Measurements from ENCODE around the gene LRRC8D. TPM values are rescaled to one million over a fixed set of nuclear protein-coding genes. Genes with fewer than 3 reads are reported as not detected.
"Not testable (repeated sequence)": the region's sequence is repeated elsewhere in the genome, so short reads cannot be mapped to it uniquely, and the experiment has no call there.

LRRC8D gene
- total RNA-seq, 1 donor from 2014 or later: 4.4 TPM

- TF ChIP-seq POLR2AphosphoS5 (IDR thresholded peaks at IDR 0.05; ENCODE audit: insufficient read depth in 1 of 2, low read depth in 1 of 2): no peak
- TF ChIP-seq, protein P1, sequence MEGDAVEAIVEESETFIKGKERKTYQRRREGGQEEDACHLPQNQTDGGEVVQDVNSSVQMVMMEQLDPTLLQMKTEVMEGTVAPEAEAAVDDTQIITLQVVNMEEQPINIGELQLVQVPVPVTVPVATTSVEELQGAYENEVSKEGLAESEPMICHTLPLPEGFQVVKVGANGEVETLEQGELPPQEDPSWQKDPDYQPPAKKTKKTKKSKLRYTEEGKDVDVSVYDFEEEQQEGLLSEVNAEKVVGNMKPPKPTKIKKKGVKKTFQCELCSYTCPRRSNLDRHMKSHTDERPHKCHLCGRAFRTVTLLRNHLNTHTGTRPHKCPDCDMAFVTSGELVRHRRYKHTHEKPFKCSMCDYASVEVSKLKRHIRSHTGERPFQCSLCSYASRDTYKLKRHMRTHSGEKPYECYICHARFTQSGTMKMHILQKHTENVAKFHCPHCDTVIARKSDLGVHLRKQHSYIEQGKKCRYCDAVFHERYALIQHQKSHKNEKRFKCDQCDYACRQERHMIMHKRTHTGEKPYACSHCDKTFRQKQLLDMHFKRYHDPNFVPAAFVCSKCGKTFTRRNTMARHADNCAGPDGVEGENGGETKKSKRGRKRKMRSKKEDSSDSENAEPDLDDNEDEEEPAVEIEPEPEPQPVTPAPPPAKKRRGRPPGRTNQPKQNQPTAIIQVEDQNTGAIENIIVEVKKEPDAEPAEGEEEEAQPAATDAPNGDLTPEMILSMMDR (IDR thresholded peaks at IDR 0.05): no peak
- no peaks in the 10 kb centered on the region for H3K9me3 ChIP-seq
- intact Hi-C loops (cut with DNase I): no loop called here
Observed at GRCh38 chr1:89781494-89782126, 39.2 kb upstream of the LRRC8D start.

GRCh38 chr1:89786628-89787214 lies 34.1 kb upstream of the LRRC8D start:
- Histone ChIP-seq H3K4me3 (no peak overlapping the region), H3K9me3 (no peaks in the 10 kb centered on the region), H3K36me3 (no peaks in the 10 kb centered on the region), H3K27ac (no peak overlapping the region), H3K27me3 (no peaks in the 10 kb centered on the region), H3K4me1 (no peaks in the 10 kb centered on the region)
- no peak for DNase-seq (ENCODE audit: extremely low spot score in 2 of 2)
- no peak for TF ChIP-seq POLR2A (IDR thresholded peaks at IDR 0.05)
- no peak for TF ChIP-seq POLR2AphosphoS5 (IDR thresholded peaks at IDR 0.05; ENCODE audit: insufficient read depth in 1 of 2, low read depth in 1 of 2)
- TF ChIP-seq, protein P1 (IDR thresholded peaks at IDR 0.05): no peak
- intact Hi-C loops (cut with DNase I): no loop called here

More at GRCh38 chr1:89781494-89782126, 39.2 kb upstream of the LRRC8D start:
- Histone ChIP-seq H3K27me3 (no peaks in the 10 kb centered on the region), H3K27ac (no peak overlapping the region), H3K36me3 (no peaks in the 10 kb centered on the region), H3K4me3 (no peak overlapping the region), H3K4me1 (no peaks in the 10 kb centered on the region)
- DNase-seq (ENCODE audit: extremely low spot score in 2 of 2): no peak

DNA sequence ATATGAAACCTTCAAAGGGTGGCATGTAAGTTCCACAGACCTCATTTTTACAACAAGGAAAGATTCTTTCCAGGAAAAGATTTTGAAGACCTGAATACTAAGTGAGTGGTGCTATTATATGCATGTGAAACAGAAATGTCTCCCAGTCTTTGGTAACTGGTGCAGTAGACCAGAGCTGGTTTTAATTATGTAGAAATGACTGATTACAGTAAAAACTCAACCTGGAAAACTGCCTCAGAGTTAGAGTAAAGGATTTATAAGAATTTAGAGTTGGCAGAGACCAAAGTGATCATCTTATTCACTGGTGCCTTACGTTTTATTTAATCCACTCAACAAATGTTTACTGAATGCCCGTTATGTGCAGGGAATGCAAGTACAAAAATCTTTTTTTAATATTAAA lies 30.2 kb upstream of the LRRC8D start:
- Histone ChIP-seq H3K4me3 (no peak overlapping the region), H3K4me1 (no peaks in the 10 kb centered on the region), H3K27ac (no peak overlapping the region), H3K9me3 (no peaks in the 10 kb centered on the region), H3K27me3 (no peaks in the 10 kb centered on the region), H3K36me3 (no peaks in the 10 kb centered on the region)
- TF ChIP-seq, protein P1 (IDR thresholded peaks at IDR 0.05): no peak
- no peak for TF ChIP-seq POLR2AphosphoS5 (IDR thresholded peaks at IDR 0.05; ENCODE audit: insufficient read depth in 1 of 2, low read depth in 1 of 2)
- TF ChIP-seq POLR2A (IDR thresholded peaks at IDR 0.05): no peak
- intact Hi-C loops (cut with DNase I): no loop called here
- DNase-seq (ENCODE audit: extremely low spot score in 2 of 2): no peak

DNA sequence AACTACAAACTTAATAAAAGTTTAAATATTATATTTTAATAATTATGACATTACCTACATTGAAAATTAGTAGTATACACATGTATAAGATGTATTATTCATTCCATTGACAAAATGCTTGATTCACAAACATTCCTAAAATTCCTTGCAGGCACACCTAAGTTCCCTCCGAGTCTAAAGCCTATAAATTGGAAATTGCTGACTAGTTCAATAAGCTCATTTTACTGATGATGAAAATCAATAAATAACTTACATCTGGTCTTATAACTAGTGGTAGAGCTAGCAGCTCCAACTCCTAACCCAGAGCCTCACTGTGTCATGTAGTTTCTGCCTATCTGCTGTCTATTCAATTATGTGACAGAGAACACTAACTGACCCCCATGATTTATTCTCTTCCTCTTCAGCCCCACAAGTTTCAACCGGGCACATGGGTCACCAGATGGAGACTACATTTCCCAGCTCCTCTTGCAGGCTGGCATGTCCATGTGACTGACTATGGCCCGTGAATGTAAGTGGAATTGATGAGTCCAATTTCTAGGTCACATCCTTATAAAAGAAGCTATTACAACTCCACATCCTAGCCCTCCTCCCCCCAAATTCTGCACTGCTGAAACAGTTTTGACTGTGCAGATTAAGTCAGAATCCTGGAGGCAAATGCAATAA lies 29.6 kb upstream of the LRRC8D start:
- Histone ChIP-seq H3K4me3 (no peak overlapping the region), H3K36me3 (no peaks in the 10 kb centered on the region), H3K27me3 (no peaks in the 10 kb centered on the region), H3K9me3 (no peaks in the 10 kb centered on the region), H3K27ac (no peak overlapping the region), H3K4me1 (no peaks in the 10 kb centered on the region)
- intact Hi-C loops (cut with DNase I): no loop called here
- no peak for TF ChIP-seq POLR2AphosphoS5 (IDR thresholded peaks at IDR 0.05; ENCODE audit: insufficient read depth in 1 of 2, low read depth in 1 of 2)
- no peak for TF ChIP-seq POLR2A (IDR thresholded peaks at IDR 0.05)
- TF ChIP-seq, protein P1 (IDR thresholded peaks at IDR 0.05): no peak
- no peak for DNase-seq (ENCODE audit: extremely low spot score in 2 of 2)

- no peaks in the 10 kb centered on the region for H3K4me1 ChIP-seq
- H3K36me3 ChIP-seq: no peaks in the 10 kb centered on the region
- intact Hi-C loops (cut with DNase I): no loop called here
- H3K27me3 ChIP-seq: no peaks in the 10 kb centered on the region
- no peak overlapping the region for H3K4me3 ChIP-seq
- TF ChIP-seq POLR2A (IDR thresholded peaks at IDR 0.05): no peak
- TF ChIP-seq, protein P1 (IDR thresholded peaks at IDR 0.05): no peak
- no peak overlapping the region for H3K27ac ChIP-seq
- H3K9me3 ChIP-seq: no peaks in the 10 kb centered on the region
- DNase-seq (ENCODE audit: extremely low spot score in 2 of 2): no peak
Observed at GRCh38 chr1:89794406-89794805, 26.4 kb upstream of the LRRC8D start.

DNA sequence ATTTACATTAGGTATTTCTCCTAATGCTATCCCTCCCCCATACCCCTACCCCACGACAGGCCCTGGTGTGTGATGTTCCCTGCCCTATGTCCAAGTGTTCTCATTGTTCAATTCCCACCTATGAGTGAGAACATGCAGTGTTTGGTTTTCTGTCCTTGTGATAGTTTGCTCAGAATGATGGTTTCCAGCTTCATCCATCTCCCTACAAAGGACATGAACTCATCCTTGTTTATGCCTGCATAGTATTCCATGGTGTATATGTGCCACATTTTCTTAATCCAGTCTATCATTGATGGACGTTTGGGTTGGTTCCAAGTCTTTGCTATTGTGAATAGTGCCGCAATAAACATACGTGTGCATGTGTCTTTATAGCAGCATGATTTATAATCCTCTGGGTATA lies 25.3 kb upstream of the LRRC8D start:
- H3K27ac ChIP-seq; H3K4me1 ChIP-seq; H3K27me3 ChIP-seq; DNase-seq (ENCODE audit: extremely low spot score in 2 of 2); H3K4me3 ChIP-seq; intact Hi-C loops (cut with DNase I); H3K9me3 ChIP-seq; H3K36me3 ChIP-seq: not testable (repeated sequence)

DNA sequence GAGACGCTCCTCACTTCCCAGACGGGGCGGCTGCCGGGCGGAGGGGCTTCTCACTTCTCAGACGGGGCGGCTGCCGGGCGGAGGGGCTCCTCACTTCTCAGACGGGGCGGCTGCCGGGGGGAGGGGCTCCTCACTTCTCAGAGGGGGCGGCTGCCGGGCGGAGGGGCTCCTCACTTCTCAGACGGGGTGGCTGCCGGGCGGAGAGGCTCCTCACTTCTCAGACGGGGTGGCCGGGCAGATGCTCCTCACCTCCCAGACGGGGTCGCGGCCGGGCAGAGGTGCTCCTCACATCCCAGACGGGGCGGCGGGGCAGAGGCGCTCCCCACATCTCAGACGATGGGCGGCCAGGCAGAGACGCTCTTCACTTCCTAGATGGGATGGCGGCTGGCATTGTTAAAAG lies 23.0 kb upstream of the LRRC8D start:
- intact Hi-C loops (cut with DNase I); DNase-seq (ENCODE audit: extremely low spot score in 2 of 2); H3K27ac ChIP-seq; H3K9me3 ChIP-seq; H3K4me3 ChIP-seq; H3K27me3 ChIP-seq; H3K36me3 ChIP-seq; H3K4me1 ChIP-seq: not testable (repeated sequence)
